ENCODE data around the gene C22orf42.

GRCh38 chr22:32142600-32142999 lies 16.5 kb downstream of the C22orf42 start:
- TF ChIP-seq CTCF (optimal IDR thresholded peaks at IDR 0.05 in 1 of 3, IDR thresholded peaks at IDR 0.05 in 1 of 3, conservative IDR thresholded peaks at IDR 0.05 in 1 of 3; ENCODE audit: extremely low read depth in 1 of 3, insufficient read depth in 2 of 3, low read length in 3 of 3): no peak
- TF ChIP-seq EZH2 (IDR thresholded peaks at IDR 0.05; ENCODE audit: low read length): no peak

All from keratinocyte (primary cell).